Body of pancreas (tissue), 4 donors: ENCODE results near the gene SUN3.

Experiments
- POLR2A ChIP-seq, 3 donors: fragments of 450-650 bp; IDR thresholded peaks; one replicate each; pipeline ENCODE4 v1.6.1; 2016; ENCODE audit warnings: antibody characterized with exemption in 3 of 3, mild to moderate bottlenecking in 2 of 3
- TF ChIP-seq, protein P1 (sequence below), 7 experiments: fragments of 450-650 bp in 4 of 7; fragments of 200-600 bp in 3 of 7; sonication (generic) in 3 of 7; IDR thresholded peaks; one replicate each; pipeline ENCODE4 v1.5.1; 2016 to 2019; ENCODE audit warnings: antibody characterized with exemption in 7 of 7

- TF ChIP-seq, protein P1, sequence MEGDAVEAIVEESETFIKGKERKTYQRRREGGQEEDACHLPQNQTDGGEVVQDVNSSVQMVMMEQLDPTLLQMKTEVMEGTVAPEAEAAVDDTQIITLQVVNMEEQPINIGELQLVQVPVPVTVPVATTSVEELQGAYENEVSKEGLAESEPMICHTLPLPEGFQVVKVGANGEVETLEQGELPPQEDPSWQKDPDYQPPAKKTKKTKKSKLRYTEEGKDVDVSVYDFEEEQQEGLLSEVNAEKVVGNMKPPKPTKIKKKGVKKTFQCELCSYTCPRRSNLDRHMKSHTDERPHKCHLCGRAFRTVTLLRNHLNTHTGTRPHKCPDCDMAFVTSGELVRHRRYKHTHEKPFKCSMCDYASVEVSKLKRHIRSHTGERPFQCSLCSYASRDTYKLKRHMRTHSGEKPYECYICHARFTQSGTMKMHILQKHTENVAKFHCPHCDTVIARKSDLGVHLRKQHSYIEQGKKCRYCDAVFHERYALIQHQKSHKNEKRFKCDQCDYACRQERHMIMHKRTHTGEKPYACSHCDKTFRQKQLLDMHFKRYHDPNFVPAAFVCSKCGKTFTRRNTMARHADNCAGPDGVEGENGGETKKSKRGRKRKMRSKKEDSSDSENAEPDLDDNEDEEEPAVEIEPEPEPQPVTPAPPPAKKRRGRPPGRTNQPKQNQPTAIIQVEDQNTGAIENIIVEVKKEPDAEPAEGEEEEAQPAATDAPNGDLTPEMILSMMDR (IDR thresholded peaks at IDR 0.05), result no peak
- no peak for TF ChIP-seq POLR2A (IDR thresholded peaks at IDR 0.05)
Measured at GRCh38 chr7:48074204-48074654, 45.3 kb upstream of the SUN3 start.
